Raji (cell line): Measurements from ENCODE around the gene HSPA9.

ENCODE experiments used
- POLR2A ChIP-seq: IDR thresholded peaks from 2 replicates; pipeline ENCODE4 v1.6.1; 2011; ENCODE audit warnings: low read depth, low read length, control low read depth; ENCODE audit not compliant: insufficient read depth

HSPA9 gene

GRCh38 chr5:138577452-138577851, 2.3 kb upstream of the HSPA9 start:
- TF ChIP-seq POLR2A: no peak

- no peak for TF ChIP-seq POLR2A
Observed at GRCh38 chr5:138574744-138575193, 432 bp downstream of the HSPA9 start.

- no peak for TF ChIP-seq POLR2A
Observed at GRCh38 chr5:138573949-138574670, 1.1 kb downstream of the HSPA9 start.

GRCh38 chr5:138573223-138573622, 2.0 kb downstream of the HSPA9 start:
- TF ChIP-seq POLR2A: no peak

GRCh38 chr5:138570871-138571270, 4.3 kb downstream of the HSPA9 start:
- TF ChIP-seq POLR2A: no peak

GRCh38 chr5:138569782-138570181, 5.4 kb downstream of the HSPA9 start:
- TF ChIP-seq POLR2A: no peak

GRCh38 chr5:138568061-138568824, 7.0 kb downstream of the HSPA9 start:
- no peak for TF ChIP-seq POLR2A

GRCh38 chr5:138566792-138567191, 8.4 kb downstream of the HSPA9 start:
- TF ChIP-seq POLR2A: no peak

- no peak for TF ChIP-seq POLR2A
Observed at GRCh38 chr5:138565100-138565821, 9.9 kb downstream of the HSPA9 start.

- TF ChIP-seq POLR2A: no peak
Observed at GRCh38 chr5:138564242-138564641, 11.0 kb downstream of the HSPA9 start.

- no peak for TF ChIP-seq POLR2A
Observed at GRCh38 chr5:138563340-138564118, 11.7 kb downstream of the HSPA9 start.

GRCh38 chr5:138560971-138561370, 14.2 kb downstream of the HSPA9 start:
- no peak for TF ChIP-seq POLR2A

- TF ChIP-seq POLR2A: no peak
Observed at GRCh38 chr5:138559937-138560336, 15.3 kb downstream of the HSPA9 start.

GRCh38 chr5:138557677-138558076, 17.5 kb downstream of the HSPA9 start:
- TF ChIP-seq POLR2A: no peak

- no peak for TF ChIP-seq POLR2A
Observed at GRCh38 chr5:138554143-138554542, 21.1 kb downstream of the HSPA9 start.
